HL-60 (cell line): Measurements from ENCODE around the gene EVPL.
A peak's percentile ranks its signal among the peaks of the same experiment; 100 is the strongest.
"Not testable (repeated sequence)": the region's sequence is repeated elsewhere in the genome, so short reads cannot be mapped to it uniquely, and the experiment has no call there.

ENCODE experiments used
- DNase-seq, 2 experiments: peaks; one replicate each; pipeline ENCODE4 v3.0.0-alpha.2; 2010 to 2020; ENCODE audit warnings: low read depth in 1 of 2, low spot score in 1 of 2
- H3K27ac ChIP-seq: fragments of 250-450 bp; sonication (Bioruptor Pico); replicated peaks from 2 replicates; pipeline ENCODE4 v1.5.1; 2020; ENCODE audit warnings: mild to moderate bottlenecking, moderate library complexity
- H3K27me3 ChIP-seq: fragments of 250-450 bp; sonication (Bioruptor Pico); 2 replicates; pipeline ENCODE4 v1.5.1; 2021; ENCODE audit warnings: mild to moderate bottlenecking, moderate library complexity; ENCODE audit not compliant: insufficient read depth, poor library complexity, severe bottlenecking
- H3K4me3 ChIP-seq: replicated peaks from 2 replicates; pipeline ENCODE4 v1.5.1; 2011; ENCODE audit warnings: mild to moderate bottlenecking, control low read depth, low read length; ENCODE audit not compliant: insufficient read depth
- GABPA ChIP-seq: IDR thresholded peaks from 2 replicates; pipeline ENCODE4 v1.6.1; 2012; ENCODE audit warnings: low read depth
- POLR2AphosphoS5 ChIP-seq: IDR thresholded peaks from 2 replicates; pipeline ENCODE4 v1.6.1; 2012; ENCODE audit warnings: low read depth
- REST ChIP-seq: IDR thresholded peaks from 2 replicates; pipeline ENCODE4 v1.6.1; 2012; ENCODE audit warnings: low read depth; ENCODE audit not compliant: insufficient replicate concordance
- SPI1 ChIP-seq: IDR thresholded peaks from 2 replicates; pipeline ENCODE4 v1.6.1; 2012; ENCODE audit warnings: low read depth, mild to moderate bottlenecking, borderline replicate concordance
- TF ChIP-seq, protein P1 (sequence below): IDR thresholded peaks from one replicate; pipeline ENCODE4 v1.5.1; 2011; ENCODE audit warnings: low read length, control low read depth, inconsistent platforms; ENCODE audit not compliant: insufficient read depth

EVPL gene

DNA sequence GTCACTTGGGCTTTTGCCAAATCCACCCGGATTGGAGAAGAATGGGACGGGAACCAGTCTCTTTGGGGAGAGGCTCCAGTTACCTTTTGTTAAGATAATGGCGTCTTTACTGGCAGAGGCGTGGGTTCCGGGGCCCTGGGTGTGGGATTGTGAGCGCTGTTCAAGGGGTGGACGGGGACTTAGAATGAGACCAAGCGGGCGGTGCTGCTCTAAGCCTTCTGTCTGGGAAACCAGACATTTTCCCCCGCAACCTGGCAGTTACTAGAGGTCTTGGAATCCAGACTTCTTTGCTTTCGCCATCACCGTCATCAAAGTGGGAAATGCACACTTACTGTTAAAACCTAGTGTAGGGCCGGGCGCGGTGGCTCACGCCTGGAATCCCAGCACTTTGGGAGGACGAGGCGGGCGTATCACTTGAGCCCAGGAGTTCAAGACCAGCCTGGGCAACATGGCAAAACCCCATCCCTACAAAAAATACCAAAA, 47.4 kb downstream of the EVPL start:
- Histone ChIP-seq H3K27ac (peak overlapping the region; percentile 94), H3K4me3 (peak overlapping the region; percentile 83), H3K27me3 (no peaks in the 10 kb centered on the region)
- DNase-seq: no peak
- TF ChIP-seq GABPA (no peak), REST (peak; percentile 68)

- no peaks in the 10 kb centered on the region for H3K27me3 ChIP-seq
- peak; percentile 96 to 99 for DNase-seq
- TF ChIP-seq, protein P1, sequence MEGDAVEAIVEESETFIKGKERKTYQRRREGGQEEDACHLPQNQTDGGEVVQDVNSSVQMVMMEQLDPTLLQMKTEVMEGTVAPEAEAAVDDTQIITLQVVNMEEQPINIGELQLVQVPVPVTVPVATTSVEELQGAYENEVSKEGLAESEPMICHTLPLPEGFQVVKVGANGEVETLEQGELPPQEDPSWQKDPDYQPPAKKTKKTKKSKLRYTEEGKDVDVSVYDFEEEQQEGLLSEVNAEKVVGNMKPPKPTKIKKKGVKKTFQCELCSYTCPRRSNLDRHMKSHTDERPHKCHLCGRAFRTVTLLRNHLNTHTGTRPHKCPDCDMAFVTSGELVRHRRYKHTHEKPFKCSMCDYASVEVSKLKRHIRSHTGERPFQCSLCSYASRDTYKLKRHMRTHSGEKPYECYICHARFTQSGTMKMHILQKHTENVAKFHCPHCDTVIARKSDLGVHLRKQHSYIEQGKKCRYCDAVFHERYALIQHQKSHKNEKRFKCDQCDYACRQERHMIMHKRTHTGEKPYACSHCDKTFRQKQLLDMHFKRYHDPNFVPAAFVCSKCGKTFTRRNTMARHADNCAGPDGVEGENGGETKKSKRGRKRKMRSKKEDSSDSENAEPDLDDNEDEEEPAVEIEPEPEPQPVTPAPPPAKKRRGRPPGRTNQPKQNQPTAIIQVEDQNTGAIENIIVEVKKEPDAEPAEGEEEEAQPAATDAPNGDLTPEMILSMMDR: no peak
- TF ChIP-seq GABPA (0 out of 2 replicates have a peak, but pooled peaks have one; percentile 14), REST (no peak), SPI1 (no peak), POLR2AphosphoS5 (peak; percentile 95)
Measured at GRCh38 chr17:75978938-75979704, 48.0 kb downstream of the EVPL start, which contains the start of the genes ACOX1 and TEN1. TSS of gene ACOX1 (minus strand) at chr17:75979166. CDS start at chr17:75979073, 93 bp downstream. TSS of gene TEN1 (plus strand) at chr17:75979240. CDS start at chr17:75986193, 6,953 bp downstream.

DNA sequence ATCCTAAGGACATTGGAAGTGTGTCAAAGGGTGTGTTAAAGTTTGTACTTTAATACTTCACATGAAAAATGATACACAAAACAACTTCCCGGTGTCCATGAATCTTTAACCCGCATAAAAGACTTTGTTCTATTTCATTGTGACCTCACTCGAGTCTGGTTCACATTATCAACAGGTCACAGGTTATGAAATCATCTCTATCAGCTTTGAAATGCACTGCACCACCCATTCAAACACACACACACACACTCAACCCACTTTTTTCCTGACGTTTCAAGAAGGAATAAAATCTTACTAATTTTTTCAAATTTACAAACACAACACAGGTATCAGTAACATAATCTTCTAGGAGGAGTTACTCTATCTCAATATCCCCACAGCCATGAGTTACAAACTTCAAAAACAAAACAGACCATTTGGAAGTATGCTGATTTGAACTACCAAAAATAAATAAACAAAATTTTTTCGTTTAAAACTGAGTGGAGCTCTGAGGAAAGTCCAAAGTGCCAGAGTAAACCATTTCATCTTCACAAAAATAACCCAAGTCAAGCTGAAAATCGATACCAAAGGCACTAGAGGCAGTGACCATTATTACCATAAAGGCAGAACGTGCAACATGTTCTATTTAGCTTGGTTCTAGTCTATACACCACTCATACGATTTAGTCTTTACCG, 50.8 kb downstream of the EVPL start:
- H3K4me3 ChIP-seq: no peak overlapping the region
- no peak overlapping the region for H3K27ac ChIP-seq
- no peak for DNase-seq
- H3K27me3 ChIP-seq: no peaks in the 10 kb centered on the region
- TF ChIP-seq, protein P1: no peak

More at GRCh38 chr17:75978938-75979704, 48.0 kb downstream of the EVPL start, which contains the start of the genes ACOX1 and TEN1:
- H3K27ac ChIP-seq: peak within 1 kb of the TSS; percentile 94
- H3K4me3 ChIP-seq: peak within 1 kb of the TSS; percentile 83

- H3K27me3 ChIP-seq: no peaks in the 10 kb centered on the region
- no peak overlapping the region for H3K4me3 ChIP-seq
- H3K27ac ChIP-seq: no peak overlapping the region
- DNase-seq: no peak
- TF ChIP-seq GABPA (no peak), POLR2AphosphoS5 (no peak), REST (no peak), SPI1 (no peak)
- TF ChIP-seq, protein P1: no peak
Measured at GRCh38 chr17:75975757-75976174, 51.3 kb downstream of the EVPL start.

DNA sequence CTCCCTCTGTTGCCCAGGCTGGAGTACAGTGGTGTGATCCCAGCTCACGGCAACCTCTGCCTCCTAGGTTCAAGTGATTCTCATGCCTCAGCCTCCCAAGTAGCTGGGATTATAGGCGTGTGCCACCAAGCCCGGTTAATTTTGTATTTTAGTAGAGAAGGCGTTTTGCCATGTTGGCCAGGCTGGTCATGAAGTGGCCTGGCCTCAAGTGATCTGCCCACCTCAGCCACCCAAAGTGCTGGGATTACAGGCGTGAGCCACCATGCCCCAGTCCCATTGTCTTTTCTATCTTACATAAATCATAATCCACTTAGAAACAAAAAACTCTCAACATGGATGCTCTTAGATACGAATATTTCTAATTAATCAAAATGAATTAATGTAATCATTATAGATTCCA, 51.9 kb downstream of the EVPL start:
- H3K4me3 ChIP-seq, DNase-seq, H3K27ac ChIP-seq, H3K27me3 ChIP-seq: not testable (repeated sequence)
